Measurements from ENCODE around the gene LYRM9.
"Not testable (repeated sequence)": the region's sequence is repeated elsewhere in the genome, so short reads cannot be mapped to it uniquely, and the experiment has no call there.

The LYRM9 gene

DNA sequence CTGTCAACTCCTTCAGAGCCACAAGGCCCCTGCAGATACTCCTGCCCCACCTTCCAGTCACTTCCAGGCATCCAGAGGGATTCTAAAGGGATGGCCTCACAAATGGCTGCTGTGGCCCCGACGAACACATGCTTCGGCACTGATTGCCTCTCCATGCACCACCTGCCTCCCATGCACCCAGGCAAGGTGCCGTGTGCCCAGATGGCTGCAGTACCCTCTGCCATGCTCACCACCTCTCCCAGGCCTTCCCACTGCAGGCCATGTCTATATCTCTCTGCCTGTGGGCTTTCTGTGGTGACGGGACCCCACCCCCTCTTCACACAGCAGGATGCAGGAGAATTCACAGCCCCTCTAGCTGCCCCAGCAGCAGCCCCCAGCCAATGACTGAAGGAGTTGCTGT lies 27.9 kb upstream of the LYRM9 start:
- DNase-seq (ENCODE audit: insufficient read length) (no peak), FAIRE-seq (no peak)
- no peak for TF ChIP-seq POLR2A (IDR thresholded peaks at IDR 0.05; ENCODE audit: low read depth, low read length)
- TF ChIP-seq TAF1 (IDR thresholded peaks at IDR 0.05; ENCODE audit: borderline replicate concordance, low read depth, low read length) = no peak
- TF ChIP-seq POLR2AphosphoS5 (IDR thresholded peaks at IDR 0.05; ENCODE audit: low read depth, low read length) = no peak

- no peak for DNase-seq (ENCODE audit: insufficient read length)
- TF ChIP-seq POLR2AphosphoS5 (IDR thresholded peaks at IDR 0.05; ENCODE audit: low read depth, low read length) (no peak), POLR2A (IDR thresholded peaks at IDR 0.05; ENCODE audit: low read depth, low read length) (no peak), TAF1 (IDR thresholded peaks at IDR 0.05; ENCODE audit: borderline replicate concordance, low read depth, low read length) (no peak)
These were observed 27.4 kb upstream of the LYRM9 start for GRCh38 chr17:27920569-27920968.

GRCh38 chr17:27919079-27919478 lies 25.9 kb upstream of the LYRM9 start:
- no peak for TF ChIP-seq TAF1 (IDR thresholded peaks at IDR 0.05; ENCODE audit: borderline replicate concordance, low read depth, low read length)
- no peak for TF ChIP-seq POLR2A (IDR thresholded peaks at IDR 0.05; ENCODE audit: low read depth, low read length)
- TF ChIP-seq POLR2AphosphoS5 (IDR thresholded peaks at IDR 0.05; ENCODE audit: low read depth, low read length) = no peak
- no peak for FAIRE-seq
- no peak for DNase-seq (ENCODE audit: insufficient read length)

More at GRCh38 chr17:27920569-27920968, 27.4 kb upstream of the LYRM9 start:
- no peak for FAIRE-seq

GRCh38 chr17:27918498-27918897 lies 25.3 kb upstream of the LYRM9 start:
- FAIRE-seq = no peak
- no peak for TF ChIP-seq POLR2A (IDR thresholded peaks at IDR 0.05; ENCODE audit: low read depth, low read length)
- TF ChIP-seq TAF1 (IDR thresholded peaks at IDR 0.05; ENCODE audit: borderline replicate concordance, low read depth, low read length) = no peak
- no peak for TF ChIP-seq POLR2AphosphoS5 (IDR thresholded peaks at IDR 0.05; ENCODE audit: low read depth, low read length)
- DNase-seq (ENCODE audit: insufficient read length) = no peak

- no peak for DNase-seq (ENCODE audit: insufficient read length)
- FAIRE-seq = no peak
- TF ChIP-seq TAF1 (IDR thresholded peaks at IDR 0.05; ENCODE audit: borderline replicate concordance, low read depth, low read length) = no peak
These were observed 23.8 kb upstream of the LYRM9 start for GRCh38 chr17:27917000-27917399.

- FAIRE-seq (no peak), DNase-seq (ENCODE audit: insufficient read length) (no peak)
- TF ChIP-seq POLR2AphosphoS5 (IDR thresholded peaks at IDR 0.05; ENCODE audit: low read depth, low read length) (no peak), POLR2A (IDR thresholded peaks at IDR 0.05; ENCODE audit: low read depth, low read length) (no peak), TAF1 (IDR thresholded peaks at IDR 0.05; ENCODE audit: borderline replicate concordance, low read depth, low read length) (no peak)
These were observed 22.5 kb upstream of the LYRM9 start for GRCh38 chr17:27915709-27916108.

DNA sequence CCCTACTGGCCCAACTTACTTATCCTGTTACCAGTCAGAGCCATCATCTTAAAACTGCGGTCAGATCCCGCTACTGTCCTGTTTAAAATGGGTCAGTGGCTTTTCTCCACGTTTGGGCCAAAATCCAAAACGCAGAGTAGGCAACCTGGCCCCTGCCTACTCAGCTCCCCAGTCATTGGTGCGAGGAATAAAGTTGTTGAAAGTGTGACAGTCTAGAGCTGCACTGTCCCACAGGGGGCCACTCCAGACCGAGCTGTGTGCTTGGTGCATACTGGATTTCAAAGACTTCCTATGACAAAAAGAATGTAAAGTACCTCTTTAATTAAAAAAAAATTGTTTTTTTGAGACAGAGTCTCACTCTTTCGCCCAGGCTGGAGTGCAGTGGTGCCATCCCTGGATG lies 21.2 kb upstream of the LYRM9 start:
- no peak for FAIRE-seq
- TF ChIP-seq POLR2A (IDR thresholded peaks at IDR 0.05; ENCODE audit: low read depth, low read length) (no peak), POLR2AphosphoS5 (IDR thresholded peaks at IDR 0.05; ENCODE audit: low read depth, low read length) (no peak), TAF1 (IDR thresholded peaks at IDR 0.05; ENCODE audit: borderline replicate concordance, low read depth, low read length) (no peak)
- no peak for DNase-seq (ENCODE audit: insufficient read length)

GRCh38 chr17:27912964-27913363 lies 19.8 kb upstream of the LYRM9 start:
- no peak for FAIRE-seq
- no peak for DNase-seq (ENCODE audit: insufficient read length)
- TF ChIP-seq POLR2A (IDR thresholded peaks at IDR 0.05; ENCODE audit: low read depth, low read length) (no peak), TAF1 (IDR thresholded peaks at IDR 0.05; ENCODE audit: borderline replicate concordance, low read depth, low read length) (no peak), POLR2AphosphoS5 (IDR thresholded peaks at IDR 0.05; ENCODE audit: low read depth, low read length) (no peak)

DNA sequence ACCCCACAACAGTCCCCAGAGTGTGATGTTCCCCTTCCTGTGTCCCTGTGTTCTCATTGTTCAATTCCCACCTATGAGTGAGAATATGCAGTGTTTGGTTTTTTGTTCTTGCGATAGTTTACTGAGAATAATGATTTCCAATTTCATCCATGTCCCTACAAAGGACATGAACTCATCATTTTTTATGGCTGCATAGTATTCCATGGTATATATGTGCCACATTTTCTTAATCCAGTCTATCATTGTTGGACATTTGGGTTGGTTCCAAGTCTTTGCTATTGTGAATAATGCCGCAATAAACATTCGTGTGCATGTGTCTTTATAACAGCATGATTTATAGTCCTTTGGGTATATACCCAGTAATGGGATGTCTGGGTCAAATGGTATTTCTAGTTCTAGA lies 19.1 kb upstream of the LYRM9 start:
- DNase-seq (ENCODE audit: insufficient read length); FAIRE-seq: not testable (repeated sequence)

GRCh38 chr17:27907976-27908558 lies 14.9 kb upstream of the LYRM9 start:
- no peak for FAIRE-seq
- DNase-seq (ENCODE audit: insufficient read length) = no peak
- TF ChIP-seq POLR2AphosphoS5 (IDR thresholded peaks at IDR 0.05; ENCODE audit: low read depth, low read length) (no peak), TAF1 (IDR thresholded peaks at IDR 0.05; ENCODE audit: borderline replicate concordance, low read depth, low read length) (no peak), POLR2A (IDR thresholded peaks at IDR 0.05; ENCODE audit: low read depth, low read length) (no peak)

GRCh38 chr17:27906623-27907022 lies 13.5 kb upstream of the LYRM9 start:
- TF ChIP-seq POLR2AphosphoS5 (IDR thresholded peaks at IDR 0.05; ENCODE audit: low read depth, low read length) (no peak), POLR2A (IDR thresholded peaks at IDR 0.05; ENCODE audit: low read depth, low read length) (no peak), TAF1 (IDR thresholded peaks at IDR 0.05; ENCODE audit: borderline replicate concordance, low read depth, low read length) (no peak)
- no peak for DNase-seq (ENCODE audit: insufficient read length)

DNA sequence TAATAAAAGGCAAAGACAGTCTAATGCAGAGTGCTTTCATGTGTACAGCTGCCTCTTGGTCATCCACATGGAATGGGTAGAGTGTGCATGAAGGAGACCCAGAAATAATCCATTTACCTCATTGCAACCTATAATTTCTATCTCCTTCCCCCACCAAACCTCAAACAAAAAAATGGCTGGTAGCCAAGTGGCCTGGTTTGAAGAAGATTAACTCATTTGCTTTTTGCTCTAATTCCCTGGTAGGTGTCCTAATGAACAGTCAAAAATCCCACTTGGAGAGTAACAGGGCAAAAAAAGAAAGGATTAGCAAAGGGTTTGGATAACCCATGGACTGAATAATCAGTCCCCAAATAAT lies 13.0 kb upstream of the LYRM9 start:
- DNase-seq (ENCODE audit: insufficient read length) = no peak
- FAIRE-seq = no peak

More at GRCh38 chr17:27906623-27907022, 13.5 kb upstream of the LYRM9 start:
- no peak for FAIRE-seq

More for the DNA sequence above, 13.0 kb upstream of the LYRM9 start:
- TF ChIP-seq POLR2A (IDR thresholded peaks at IDR 0.05; ENCODE audit: low read depth, low read length) (no peak), TAF1 (IDR thresholded peaks at IDR 0.05; ENCODE audit: borderline replicate concordance, low read depth, low read length) (no peak), POLR2AphosphoS5 (IDR thresholded peaks at IDR 0.05; ENCODE audit: low read depth, low read length) (no peak)
